Glutamatergic neuron (in vitro differentiated cells): Measurements from ENCODE around the gene NMRK1. TPM values are rescaled to one million over a fixed set of nuclear protein-coding genes. Genes with fewer than 3 reads are reported as not detected.

Experiments used
- DNase-seq: peaks from one replicate; pipeline ENCODE4 v3.0.0; 2022
- H3K27ac Mint-ChIP-seq: one replicate; pipeline ENCODE4 v1.8.0; 2020; ENCODE audit warnings: mild to moderate bottlenecking, mixed read lengths, inconsistent platforms; ENCODE audit not compliant: unreplicated experiment
- H3K27me3 Mint-ChIP-seq: one replicate; pipeline ENCODE4 v1.8.0; 2020; ENCODE audit warnings: mild to moderate bottlenecking, moderate library complexity, mixed read lengths, inconsistent platforms; ENCODE audit not compliant: unreplicated experiment
- H3K36me3 Mint-ChIP-seq: one replicate; pipeline ENCODE4 v1.8.0; 2020; ENCODE audit warnings: mild to moderate bottlenecking, mixed read lengths, inconsistent platforms; ENCODE audit not compliant: unreplicated experiment
- H3K4me1 Mint-ChIP-seq: one replicate; pipeline ENCODE4 v1.8.0; 2020; ENCODE audit warnings: mild to moderate bottlenecking, low read depth, mixed read lengths, inconsistent platforms; ENCODE audit not compliant: unreplicated experiment
- H3K4me3 Mint-ChIP-seq: one replicate; pipeline ENCODE4 v1.8.0; 2020; ENCODE audit warnings: mild to moderate bottlenecking, mixed read lengths, inconsistent platforms; ENCODE audit not compliant: unreplicated experiment
- H3K9me3 Mint-ChIP-seq: one replicate; pipeline ENCODE4 v1.8.0; 2020; ENCODE audit warnings: mild to moderate bottlenecking, moderate library complexity, mixed read lengths, inconsistent platforms; ENCODE audit not compliant: unreplicated experiment
- CTCF ChIP-seq: fragments of 200-600 bp; sonication (generic); IDR thresholded peaks from one replicate; pipeline ENCODE4 v1.5.0; 2021; ENCODE audit not compliant: partially characterized antibody, unreplicated experiment
- total RNA-seq: library from RNA; stranded (reverse); fragmentation: NEBNext Ultra II Directional; extraction: Animal tissue kit (Norgen Biotek cat#: 25700); gene quantifications from one replicate; pipeline ENCODE4 v1.2.1, GENCODE V29; 2021; ENCODE audit not compliant: unreplicated experiment

The NMRK1 gene
- total RNA-seq, 1 donor from 2014 or later: 6.1 TPM

DNA sequence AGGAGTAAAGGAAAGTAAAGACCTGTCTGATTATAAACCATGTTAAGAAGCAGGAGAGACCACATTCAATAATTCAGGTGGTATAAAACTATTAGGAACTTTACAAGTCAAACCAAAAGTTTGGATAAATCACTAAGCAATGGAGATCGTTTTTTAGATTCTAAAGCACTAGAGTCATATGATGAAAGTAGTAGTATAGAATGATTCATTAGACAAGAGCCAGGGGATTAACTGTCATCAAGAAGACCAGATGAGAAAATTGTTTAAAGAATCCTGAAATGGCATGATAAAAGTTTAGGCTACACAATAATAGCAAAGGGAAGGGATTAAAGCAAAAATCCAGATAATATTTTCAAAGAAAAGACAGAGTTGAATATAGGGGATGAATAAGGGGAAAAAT, 46.9 kb downstream of the NMRK1 start:
- H3K9me3 Mint-ChIP-seq: no peaks in the 10 kb centered on the region
- H3K4me3 Mint-ChIP-seq: no peak overlapping the region
- no peaks in the 10 kb centered on the region for H3K36me3 Mint-ChIP-seq
- no peak for DNase-seq
- no peak for TF ChIP-seq CTCF
- H3K4me1 Mint-ChIP-seq: no peaks in the 10 kb centered on the region
- H3K27me3 Mint-ChIP-seq: no peaks in the 10 kb centered on the region
- no peak overlapping the region for H3K27ac Mint-ChIP-seq

GRCh38 chr9:75039801-75040200, 48.2 kb downstream of the NMRK1 start:
- H3K27ac Mint-ChIP-seq: no peak overlapping the region
- no peaks in the 10 kb centered on the region for H3K9me3 Mint-ChIP-seq
- no peak overlapping the region for H3K4me3 Mint-ChIP-seq
- no peaks in the 10 kb centered on the region for H3K27me3 Mint-ChIP-seq
- no peak for TF ChIP-seq CTCF
- no peaks in the 10 kb centered on the region for H3K4me1 Mint-ChIP-seq
- no peaks in the 10 kb centered on the region for H3K36me3 Mint-ChIP-seq
- DNase-seq: no peak

- H3K9me3 Mint-ChIP-seq: no peaks in the 10 kb centered on the region
- no peak overlapping the region for H3K27ac Mint-ChIP-seq
- no peak for TF ChIP-seq CTCF
- no peak for DNase-seq
- H3K27me3 Mint-ChIP-seq: no peaks in the 10 kb centered on the region
- H3K4me1 Mint-ChIP-seq: no peaks in the 10 kb centered on the region
- H3K36me3 Mint-ChIP-seq: no peaks in the 10 kb centered on the region
- no peak overlapping the region for H3K4me3 Mint-ChIP-seq
These were observed 48.9 kb downstream of the NMRK1 start for GRCh38 chr9:75039009-75039408.

GRCh38 chr9:75036793-75037192, 51.2 kb downstream of the NMRK1 start:
- H3K4me3 Mint-ChIP-seq: no peak overlapping the region
- H3K27ac Mint-ChIP-seq: no peak overlapping the region
- H3K27me3 Mint-ChIP-seq: peaks cover 1% of the 10 kb centered on the region
- no peaks in the 10 kb centered on the region for H3K4me1 Mint-ChIP-seq
- H3K9me3 Mint-ChIP-seq: no peaks in the 10 kb centered on the region
- DNase-seq: no peak
- H3K36me3 Mint-ChIP-seq: no peaks in the 10 kb centered on the region
- TF ChIP-seq CTCF: no peak

- Mint-ChIP-seq H3K27ac (no peak overlapping the region), H3K9me3 (no peaks in the 10 kb centered on the region), H3K4me3 (no peak overlapping the region), H3K27me3 (peaks cover 1% of the 10 kb centered on the region), H3K4me1 (no peaks in the 10 kb centered on the region), H3K36me3 (no peaks in the 10 kb centered on the region)
- DNase-seq: no peak
- no peak for TF ChIP-seq CTCF
These were observed 54.0 kb downstream of the NMRK1 start for GRCh38 chr9:75033791-75034473.
